Stimulated activated effector memory CD8-positive, alpha-beta T cell treated with anti-CD3 and anti-CD28 coated beads, Interleukin-12 subunit alpha, Interleukin-12 subunit beta, amount 100 ng/mL, for 72 hours (primary cell): ENCODE results near the gene EVC.

Experiments
- ATAC-seq: fragments of 150-1000 bp; cut with Tn5 transposase; 2 replicates; pipeline ENCODE4 v1.10.0; 2021
- DNase-seq, 2 donors: peaks; one replicate each; pipeline ENCODE4 v3.0.0; 2021 to 2022; ENCODE audit warnings: low spot score in 2 of 2
- H3K27ac Mint-ChIP-seq: one replicate; pipeline ENCODE4 v1.8.0; 2022; ENCODE audit warnings: mild to moderate bottlenecking, mixed read lengths
- H3K36me3 Mint-ChIP-seq: one replicate; pipeline ENCODE4 v1.8.0; 2022; ENCODE audit warnings: mild to moderate bottlenecking, mixed read lengths
- H3K4me1 Mint-ChIP-seq: one replicate; pipeline ENCODE4 v1.8.0; 2022; ENCODE audit warnings: mixed read lengths
- H3K4me3 Mint-ChIP-seq: one replicate; pipeline ENCODE4 v1.8.0; 2022; ENCODE audit warnings: mild to moderate bottlenecking, mixed read lengths
- H3K9me3 Mint-ChIP-seq: one replicate; pipeline ENCODE4 v1.8.0; 2022; ENCODE audit warnings: mixed read lengths

Gene EVC

GRCh38 chr4:5780831-5781480, 70.0 kb downstream of the EVC start:
- no peaks in the 10 kb centered on the region for H3K4me1 Mint-ChIP-seq
- peaks cover 8% of the 10 kb centered on the region for H3K9me3 Mint-ChIP-seq
- no peak for ATAC-seq
- H3K27ac Mint-ChIP-seq, result no peak overlapping the region
- H3K36me3 Mint-ChIP-seq, result no peaks in the 10 kb centered on the region
- DNase-seq, result no peak
- H3K4me3 Mint-ChIP-seq, result no peak overlapping the region

- Mint-ChIP-seq H3K36me3 (no peaks in the 10 kb centered on the region), H3K27ac (no peak overlapping the region), H3K4me3 (no peak overlapping the region), H3K4me1 (no peaks in the 10 kb centered on the region), H3K9me3 (peaks cover 4% of the 10 kb centered on the region)
- ATAC-seq (no peak), DNase-seq (no peak)
Observed at GRCh38 chr4:5781691-5782090, 70.7 kb downstream of the EVC start.

GRCh38 chr4:5782829-5783476, 72.0 kb downstream of the EVC start:
- H3K36me3 Mint-ChIP-seq, result no peaks in the 10 kb centered on the region
- DNase-seq (peak in 1 of 2 donors; percentile 23), ATAC-seq (peak; percentile 13)
- peaks cover 3% of the 10 kb centered on the region for H3K9me3 Mint-ChIP-seq
- no peaks in the 10 kb centered on the region for H3K4me1 Mint-ChIP-seq
- H3K27ac Mint-ChIP-seq, result no peak overlapping the region
- H3K4me3 Mint-ChIP-seq, result no peak overlapping the region

GRCh38 chr4:5783486-5783885, 72.5 kb downstream of the EVC start:
- Mint-ChIP-seq H3K27ac (no peak overlapping the region), H3K4me1 (no peaks in the 10 kb centered on the region), H3K36me3 (no peaks in the 10 kb centered on the region), H3K4me3 (no peak overlapping the region), H3K9me3 (peaks cover 3% of the 10 kb centered on the region)
- peak in 1 of 2 donors; percentile 26 for DNase-seq
- no peak for ATAC-seq

- peak in 1 of 2 donors; percentile 6 for DNase-seq
- ATAC-seq, result no peak
- peaks cover 3% of the 10 kb centered on the region for H3K9me3 Mint-ChIP-seq
- H3K4me1 Mint-ChIP-seq, result no peaks in the 10 kb centered on the region
- no peak overlapping the region for H3K27ac Mint-ChIP-seq
- H3K4me3 Mint-ChIP-seq, result no peak overlapping the region
- no peaks in the 10 kb centered on the region for H3K36me3 Mint-ChIP-seq
Observed at GRCh38 chr4:5784021-5784420, 73.0 kb downstream of the EVC start.

GRCh38 chr4:5784960-5785611, 74.1 kb downstream of the EVC start:
- DNase-seq (peak in 1 of 2 donors; percentile 35), ATAC-seq (no peak)
- Mint-ChIP-seq H3K4me1 (no peaks in the 10 kb centered on the region), H3K36me3 (no peaks in the 10 kb centered on the region), H3K27ac (no peak overlapping the region), H3K4me3 (no peak overlapping the region), H3K9me3 (peaks cover 3% of the 10 kb centered on the region)

GRCh38 chr4:5785806-5786680, 75.0 kb downstream of the EVC start:
- Mint-ChIP-seq H3K9me3 (peaks cover 3% of the 10 kb centered on the region), H3K36me3 (no peaks in the 10 kb centered on the region), H3K4me1 (no peaks in the 10 kb centered on the region), H3K4me3 (no peak overlapping the region), H3K27ac (no peak overlapping the region)
- ATAC-seq, result no peak
- peak in 1 of 2 donors; percentile 25 for DNase-seq

- Mint-ChIP-seq H3K4me3 (no peak overlapping the region), H3K9me3 (peaks cover 3% of the 10 kb centered on the region), H3K4me1 (no peaks in the 10 kb centered on the region), H3K36me3 (no peaks in the 10 kb centered on the region), H3K27ac (no peak overlapping the region)
- DNase-seq (no peak), ATAC-seq (no peak)
Observed at GRCh38 chr4:5787311-5787710, 76.3 kb downstream of the EVC start.

- no peaks in the 10 kb centered on the region for H3K9me3 Mint-ChIP-seq
- no peak overlapping the region for H3K27ac Mint-ChIP-seq
- H3K36me3 Mint-ChIP-seq, result no peaks in the 10 kb centered on the region
- H3K4me3 Mint-ChIP-seq, result no peak overlapping the region
- H3K4me1 Mint-ChIP-seq, result no peaks in the 10 kb centered on the region
- ATAC-seq (no peak), DNase-seq (no peak)
Observed at GRCh38 chr4:5788144-5788543, 77.1 kb downstream of the EVC start.

GRCh38 chr4:5789141-5789540, 78.1 kb downstream of the EVC start:
- no peaks in the 10 kb centered on the region for H3K4me1 Mint-ChIP-seq
- no peak for DNase-seq
- H3K4me3 Mint-ChIP-seq, result no peak overlapping the region
- H3K9me3 Mint-ChIP-seq, result no peaks in the 10 kb centered on the region
- H3K27ac Mint-ChIP-seq, result no peak overlapping the region
- no peak for ATAC-seq
- H3K36me3 Mint-ChIP-seq, result no peaks in the 10 kb centered on the region

GRCh38 chr4:5790546-5790857, 79.5 kb downstream of the EVC start:
- H3K4me3 Mint-ChIP-seq, result no peak overlapping the region
- no peak for ATAC-seq
- no peaks in the 10 kb centered on the region for H3K4me1 Mint-ChIP-seq
- DNase-seq, result no peak
- no peak overlapping the region for H3K27ac Mint-ChIP-seq
- no peaks in the 10 kb centered on the region for H3K36me3 Mint-ChIP-seq
- no peaks in the 10 kb centered on the region for H3K9me3 Mint-ChIP-seq

GRCh38 chr4:5791654-5792053, 80.7 kb downstream of the EVC start:
- no peaks in the 10 kb centered on the region for H3K9me3 Mint-ChIP-seq
- no peak overlapping the region for H3K4me3 Mint-ChIP-seq
- DNase-seq, result no peak
- ATAC-seq, result no peak
- H3K36me3 Mint-ChIP-seq, result no peaks in the 10 kb centered on the region
- no peaks in the 10 kb centered on the region for H3K4me1 Mint-ChIP-seq
- H3K27ac Mint-ChIP-seq, result no peak overlapping the region

- no peak for ATAC-seq
- no peaks in the 10 kb centered on the region for H3K36me3 Mint-ChIP-seq
- no peak for DNase-seq
- no peak overlapping the region for H3K27ac Mint-ChIP-seq
- H3K4me1 Mint-ChIP-seq, result no peaks in the 10 kb centered on the region
- H3K9me3 Mint-ChIP-seq, result no peaks in the 10 kb centered on the region
- no peak overlapping the region for H3K4me3 Mint-ChIP-seq
Observed at GRCh38 chr4:5793514-5793913, 82.5 kb downstream of the EVC start.

GRCh38 chr4:5795580-5795979, 84.6 kb downstream of the EVC start:
- ATAC-seq, result no peak
- Mint-ChIP-seq H3K4me1 (no peaks in the 10 kb centered on the region), H3K36me3 (no peaks in the 10 kb centered on the region), H3K4me3 (no peak overlapping the region), H3K27ac (no peak overlapping the region), H3K9me3 (no peaks in the 10 kb centered on the region)
- no peak for DNase-seq

- DNase-seq (no peak), ATAC-seq (no peak)
- H3K4me1 Mint-ChIP-seq, result no peaks in the 10 kb centered on the region
- H3K36me3 Mint-ChIP-seq, result no peaks in the 10 kb centered on the region
- H3K27ac Mint-ChIP-seq, result no peak overlapping the region
- no peaks in the 10 kb centered on the region for H3K9me3 Mint-ChIP-seq
- no peak overlapping the region for H3K4me3 Mint-ChIP-seq
Observed at GRCh38 chr4:5796976-5797375, 86.0 kb downstream of the EVC start.
